Peyer's patch (tissue), 4 donors: ENCODE measurements around the gene WIPF3.

Source experiments
- CTCF ChIP-seq, 6 experiments: fragments of 450-650 bp in 4 of 6; fragments of 200-600 bp in 2 of 6; sonication (generic) in 1 of 6; IDR thresholded peaks; one replicate each; pipeline ENCODE4 v1.5.1; 2017 to 2019; ENCODE audit warnings: antibody characterized with exemption in 6 of 6, mild to moderate bottlenecking in 3 of 6, moderate library complexity in 1 of 6
- POLR2A ChIP-seq, 2 donors: fragments of 450-650 bp; IDR thresholded peaks; one replicate each; pipeline ENCODE4 v1.5.1; 2017; ENCODE audit warnings: antibody characterized with exemption in 2 of 2, mild to moderate bottlenecking in 2 of 2, moderate library complexity in 2 of 2

GRCh38 chr7:29797112-29797944 is 9.0 kb upstream of the WIPF3 start:
- TF ChIP-seq CTCF (IDR thresholded peaks at IDR 0.05) (no peak), POLR2A (IDR thresholded peaks at IDR 0.05) (no peak)
